Neuronal stem cell (in vitro differentiated cells): ENCODE measurements around the gene ZFAND3.
"Not testable (repeated sequence)": the region's sequence is repeated elsewhere in the genome, so short reads cannot be mapped to it uniquely, and the experiment has no call there.

Source experiments
- DNase-seq: peaks from one replicate; pipeline ENCODE4 v3.0.0-alpha.2; 2013; ENCODE audit warnings: low spot score
- H2AFZ ChIP-seq: one replicate; pipeline ENCODE4 v1.6.1; 2013; ENCODE audit warnings: mild to moderate bottlenecking, low read length, inconsistent platforms
- H2AK5ac ChIP-seq: 2 replicates; pipeline ENCODE4 v1.6.1; 2013; ENCODE audit warnings: low read depth, mild to moderate bottlenecking, inconsistent platforms, low read length, moderate library complexity, mixed read lengths
- H2BK120ac ChIP-seq: 2 replicates; pipeline ENCODE4 v1.6.1; 2013; ENCODE audit warnings: low read depth, mild to moderate bottlenecking, inconsistent platforms, low read length, moderate library complexity, mixed read lengths
- H2BK12ac ChIP-seq: one replicate; pipeline ENCODE4 v1.6.1; 2013; ENCODE audit warnings: low read length, inconsistent platforms
- H2BK15ac ChIP-seq: 2 replicates; pipeline ENCODE4 v1.6.1; 2013; ENCODE audit warnings: mild to moderate bottlenecking, low read length, inconsistent platforms, mixed read lengths
- H2BK5ac ChIP-seq: one replicate; pipeline ENCODE4 v1.6.1; 2013; ENCODE audit warnings: inconsistent platforms, mild to moderate bottlenecking, low read length, moderate library complexity
- H3K14ac ChIP-seq: one replicate; pipeline ENCODE4 v1.6.1; 2013; ENCODE audit warnings: low read length, inconsistent platforms
- H3K18ac ChIP-seq: 2 replicates; pipeline ENCODE4 v1.6.1; 2013; ENCODE audit warnings: low read length, inconsistent platforms
- H3K23ac ChIP-seq: 2 replicates; pipeline ENCODE4 v1.6.1; 2013; ENCODE audit warnings: low read depth, mild to moderate bottlenecking, mixed read lengths, low read length, inconsistent platforms; ENCODE audit not compliant: poor library complexity
- H3K27ac ChIP-seq: replicated peaks from 3 replicates; pipeline ENCODE4 v1.5.1; 2013; ENCODE audit warnings: low read length, inconsistent platforms
- H3K27me3 ChIP-seq, 3 experiments: 2 replicates each; pipeline ENCODE4 v1.6.1; 2013; ENCODE audit warnings: low read length in 3 of 3, mild to moderate bottlenecking in 2 of 3, inconsistent platforms in 1 of 3, low read depth in 1 of 3, mixed read lengths in 1 of 3, moderate library complexity in 1 of 3; ENCODE audit not compliant: control insufficient read depth in 3 of 3, insufficient read depth in 3 of 3
- H3K36me3 ChIP-seq, 2 donors: replicated peaks in 1 of 2; 2 replicates each; pipeline ENCODE4 v1.6.1; 2013; ENCODE audit warnings: low read length in 2 of 2; ENCODE audit not compliant: control insufficient read depth in 2 of 2, insufficient read depth in 2 of 2
- H3K4ac ChIP-seq: 2 replicates; pipeline ENCODE4 v1.6.1; 2013; ENCODE audit warnings: inconsistent platforms, mild to moderate bottlenecking, low read length, moderate library complexity
- H3K4me1 ChIP-seq, 2 donors: 1 replicate in 1 of 2; 2 replicates in 1 of 2; pipeline ENCODE4 v1.6.1; 2013; ENCODE audit warnings: low read length in 2 of 2, low read depth in 1 of 2; ENCODE audit not compliant: control insufficient read depth in 2 of 2, insufficient read depth in 1 of 2
- H3K4me2 ChIP-seq: one replicate; pipeline ENCODE4 v1.6.1; 2013; ENCODE audit warnings: mild to moderate bottlenecking, low read length, inconsistent platforms; ENCODE audit not compliant: insufficient read depth, poor library complexity, severe bottlenecking
- H3K4me3 ChIP-seq, 2 donors: 2 replicates each; pipeline ENCODE4 v1.5.1; 2013; ENCODE audit warnings: low read length in 2 of 2, mild to moderate bottlenecking in 2 of 2, inconsistent platforms in 1 of 2, moderate library complexity in 1 of 2
- H3K79me1 ChIP-seq: one replicate; pipeline ENCODE4 v1.6.1; 2013; ENCODE audit warnings: low read depth, mild to moderate bottlenecking, inconsistent platforms, low read length, moderate library complexity
- H3K9ac ChIP-seq: one replicate; pipeline ENCODE4 v1.6.1; 2013; ENCODE audit warnings: mild to moderate bottlenecking, low read depth, low read length, inconsistent platforms; ENCODE audit not compliant: poor library complexity
- H3K9me3 ChIP-seq, 2 donors: replicated peaks in 1 of 2; 2 replicates each; pipeline versions ENCODE3 to v1.6.1; 2013; ENCODE audit warnings: low read length in 2 of 2, mild to moderate bottlenecking in 2 of 2, inconsistent platforms in 1 of 2, low read depth in 1 of 2, mixed read lengths in 1 of 2, moderate library complexity in 1 of 2; ENCODE audit not compliant: control insufficient read depth in 2 of 2, insufficient read depth in 1 of 2
- H4K8ac ChIP-seq: one replicate; pipeline ENCODE4 v1.6.1; 2013; ENCODE audit warnings: low read depth, mild to moderate bottlenecking, inconsistent platforms, low read length, moderate library complexity
- H4K91ac ChIP-seq: one replicate; pipeline ENCODE4 v1.6.1; 2013; ENCODE audit warnings: low read length, low read depth, mild to moderate bottlenecking, inconsistent platforms; ENCODE audit not compliant: poor library complexity
- WGBS, 2 donors: extraction: QIAGEN DNeasy Blood & Tissue Kit; methylation state at CpG; one replicate each; pipeline ENCODE4 v1.1.7; 2013; ENCODE audit warnings: missing lambda C conversion rate in 2 of 2, mixed read lengths in 1 of 2; ENCODE audit not compliant: insufficient read length in 2 of 2, insufficient replicate concordance in 1 of 2; ENCODE audit errors: extremely low coverage in 2 of 2; 5-methylcytosine and 5-hydroxymethylcytosine counted together

Gene ZFAND3

DNA sequence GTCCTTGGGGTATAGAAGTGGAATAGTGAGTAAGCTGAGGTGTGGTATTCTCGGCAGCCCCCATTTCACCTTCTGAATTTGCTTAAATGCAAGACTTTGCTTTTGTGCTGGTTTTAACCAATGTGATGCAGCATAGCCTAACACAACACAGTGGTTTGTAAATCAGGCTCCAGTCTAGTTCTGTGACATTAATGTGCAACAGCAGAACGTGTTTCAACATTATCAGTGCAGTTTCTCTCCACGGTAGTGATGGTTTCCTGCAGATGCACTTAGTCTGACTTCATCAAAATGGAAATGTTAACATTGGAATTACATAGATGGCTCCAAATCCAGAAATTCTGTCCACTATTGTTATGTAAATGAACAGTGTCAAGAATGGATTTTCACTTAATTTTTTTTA is 139.5 kb downstream of the ZFAND3 start:
- no CpG with 5 or more reads among the region's 3 CpGs for WGBS, 2 donors
- H3K4ac ChIP-seq, result no peak overlapping the region

GRCh38 chr6:37960139-37960935 is 140.8 kb downstream of the ZFAND3 start:
- no peak for DNase-seq
- no peaks in the 10 kb centered on the region for H3K4me1 ChIP-seq
- peaks cover 4 to 12% of the 10 kb centered on the region in 2 donors for H3K9me3 ChIP-seq
- peaks cover 2% of the 10 kb centered on the region for H3K79me1 ChIP-seq
- no peak overlapping the region for H3K4me2 ChIP-seq
- H3K4me3 ChIP-seq, result no peak overlapping the region
- no peaks in the 10 kb centered on the region for H3K27me3 ChIP-seq
- no peak overlapping the region for H2BK120ac ChIP-seq
- no peak overlapping the region for H2BK12ac ChIP-seq
- H3K14ac ChIP-seq, result no peak overlapping the region
- no peak overlapping the region for H3K18ac ChIP-seq
- no peak overlapping the region for H3K4ac ChIP-seq
- H4K8ac ChIP-seq, result no peak overlapping the region
- peaks cover 0 to 4% of the 10 kb centered on the region in 2 donors for H3K36me3 ChIP-seq
- no CpG with 5 or more reads among the region's 4 CpGs for WGBS, 2 donors
- H3K9ac ChIP-seq, result no peak overlapping the region
- H3K23ac ChIP-seq, result no peak overlapping the region
- H2BK15ac ChIP-seq, result no peak overlapping the region
- H2AFZ ChIP-seq, result no peak overlapping the region
- no peak overlapping the region for H2BK5ac ChIP-seq
- no peak overlapping the region for H3K27ac ChIP-seq
- H2AK5ac ChIP-seq, result no peak overlapping the region
- no peak overlapping the region for H4K91ac ChIP-seq

More for the DNA sequence above, 139.5 kb downstream of the ZFAND3 start:
- Histone ChIP-seq H2BK15ac (no peak overlapping the region), H2AK5ac (no peak overlapping the region), H2BK120ac (no peak overlapping the region), H3K79me1 (peaks cover 4% of the 10 kb centered on the region), H3K4me2 (no peak overlapping the region), H3K4me3 (no peak overlapping the region), H4K91ac (no peak overlapping the region), H3K23ac (no peak overlapping the region), H2BK5ac (no peak overlapping the region), H2BK12ac (no peak overlapping the region), H4K8ac (no peak overlapping the region), H3K9me3 (peaks cover 4 to 12% of the 10 kb centered on the region in 2 donors), H3K18ac (no peak overlapping the region), H3K27me3 (no peaks in the 10 kb centered on the region), H3K4me1 (no peaks in the 10 kb centered on the region), H3K14ac (no peak overlapping the region), H2AFZ (no peak overlapping the region), H3K27ac (no peak overlapping the region), H3K9ac (no peak overlapping the region), H3K36me3 (peaks cover 0 to 2% of the 10 kb centered on the region in 2 donors)
- DNase-seq, result no peak

DNA sequence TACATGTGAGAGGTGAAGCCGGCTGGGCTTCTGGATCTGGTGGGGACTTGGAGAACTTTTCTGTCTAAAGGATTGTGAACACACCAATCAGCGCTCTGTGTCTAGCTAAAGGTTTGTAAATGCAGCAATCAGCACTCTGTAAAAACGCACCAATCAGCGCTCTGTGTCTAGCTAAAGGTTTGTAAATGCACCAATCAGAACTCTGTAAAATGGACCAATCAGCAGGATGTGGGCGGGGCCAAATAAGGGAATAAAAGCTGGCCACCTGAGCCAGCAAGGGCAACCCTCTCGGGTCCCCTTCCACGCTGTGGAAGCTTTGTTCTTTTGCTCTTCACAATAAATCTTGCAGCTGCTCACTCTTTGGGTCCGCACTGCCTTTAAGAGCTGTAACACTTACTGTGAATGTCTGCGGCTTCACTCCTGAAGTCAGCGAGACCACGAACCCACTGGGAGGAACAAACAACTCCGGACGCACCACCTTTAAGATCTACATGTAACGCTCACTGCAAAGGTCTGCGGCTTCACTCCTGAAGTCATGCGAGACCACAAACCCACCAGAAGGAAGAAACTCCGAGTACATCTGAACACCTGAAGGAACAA is 143.1 kb downstream of the ZFAND3 start:
- not testable (repeated sequence) for H3K27ac ChIP-seq, H3K18ac ChIP-seq, H4K91ac ChIP-seq, H2AK5ac ChIP-seq, H3K4me3 ChIP-seq, H2BK5ac ChIP-seq, H3K4me2 ChIP-seq, H3K27me3 ChIP-seq, H3K4ac ChIP-seq, H2BK12ac ChIP-seq, H2BK120ac ChIP-seq, H4K8ac ChIP-seq, H3K14ac ChIP-seq, H3K9ac ChIP-seq, DNase-seq, H3K79me1 ChIP-seq, H3K36me3 ChIP-seq, H3K4me1 ChIP-seq, H2BK15ac ChIP-seq, H2AFZ ChIP-seq, H3K23ac ChIP-seq
- WGBS, 2 donors, result no CpG with 5 or more reads among the region's 17 CpGs
- peaks cover 4 to 20% of the 10 kb centered on the region in 2 donors for H3K9me3 ChIP-seq

GRCh38 chr6:37965964-37966676 is 146.6 kb downstream of the ZFAND3 start:
- peaks cover 6% of the 10 kb centered on the region for H3K79me1 ChIP-seq
- no peak overlapping the region for H3K23ac ChIP-seq
- no peak overlapping the region for H4K8ac ChIP-seq
- H2BK120ac ChIP-seq, result no peak overlapping the region
- no peak overlapping the region for H3K14ac ChIP-seq
- no peak overlapping the region for H4K91ac ChIP-seq
- H2AK5ac ChIP-seq, result no peak overlapping the region
- H3K18ac ChIP-seq, result no peak overlapping the region
- no peaks in the 10 kb centered on the region for H3K4me1 ChIP-seq
- no peak overlapping the region for H2AFZ ChIP-seq
- peaks cover 0 to 8% of the 10 kb centered on the region in 2 donors for H3K36me3 ChIP-seq
- H3K27ac ChIP-seq, result no peak overlapping the region
- no peak overlapping the region for H3K4me3 ChIP-seq
- no peak overlapping the region for H2BK15ac ChIP-seq
- no peak for DNase-seq
- no CpG with 5 or more reads among the region's 3 CpGs for WGBS, 2 donors
- no peaks in the 10 kb centered on the region for H3K27me3 ChIP-seq
- no peak overlapping the region for H3K4me2 ChIP-seq
- H2BK12ac ChIP-seq, result no peak overlapping the region
- peaks cover 2 to 30% of the 10 kb centered on the region in 2 donors for H3K9me3 ChIP-seq
- H2BK5ac ChIP-seq, result no peak overlapping the region
- H3K9ac ChIP-seq, result no peak overlapping the region
- no peak overlapping the region for H3K4ac ChIP-seq
